ENCODE results near the gene DEDD2. TPM values are rescaled to one million over a fixed set of nuclear protein-coding genes. Genes with fewer than 3 reads are reported as not detected.
A peak's percentile ranks its signal among the peaks of the same experiment; 100 is the strongest.

DEDD2 gene
- total RNA-seq, 4 donors from 2014 or later, result 33.9 to 56.2 (median 40.3) TPM

DNA sequence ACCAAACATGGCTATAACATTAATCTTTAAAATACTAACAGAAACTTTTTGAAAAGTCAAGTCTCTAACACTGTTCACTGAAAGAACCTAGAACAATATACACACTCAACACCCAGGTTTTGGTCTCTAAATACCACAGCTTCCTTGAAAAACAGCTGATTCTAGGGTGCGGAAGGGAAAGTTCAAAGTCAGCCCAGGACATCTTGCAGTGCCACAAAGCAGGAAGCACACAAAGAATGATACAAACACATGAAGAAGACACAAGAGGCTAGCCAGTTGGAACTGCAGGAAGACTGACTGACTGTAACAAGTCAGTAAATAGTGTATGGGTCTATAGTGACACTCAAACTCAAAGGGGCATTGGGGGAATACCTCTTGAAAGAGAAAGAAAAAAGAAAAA lies 4.6 kb downstream of the DEDD2 start:
- 64 to 91% methylated on average over 1 of the region's 1 CpG for WGBS, 2 donors
- no peaks in the 10 kb centered on the region for H3K27me3 ChIP-seq
- peaks cover 0 to 72% (median 18%) of the 10 kb centered on the region in 3 donors for H3K36me3 ChIP-seq
- H3K27ac ChIP-seq, result no peak overlapping the region
- H3K9me3 ChIP-seq, result no peaks in the 10 kb centered on the region
- no peak for TF ChIP-seq EP300 (IDR thresholded peaks at IDR 0.05)
- TF ChIP-seq POLR2A (IDR thresholded peaks at IDR 0.05), result no peak
- TF ChIP-seq, protein P1, sequence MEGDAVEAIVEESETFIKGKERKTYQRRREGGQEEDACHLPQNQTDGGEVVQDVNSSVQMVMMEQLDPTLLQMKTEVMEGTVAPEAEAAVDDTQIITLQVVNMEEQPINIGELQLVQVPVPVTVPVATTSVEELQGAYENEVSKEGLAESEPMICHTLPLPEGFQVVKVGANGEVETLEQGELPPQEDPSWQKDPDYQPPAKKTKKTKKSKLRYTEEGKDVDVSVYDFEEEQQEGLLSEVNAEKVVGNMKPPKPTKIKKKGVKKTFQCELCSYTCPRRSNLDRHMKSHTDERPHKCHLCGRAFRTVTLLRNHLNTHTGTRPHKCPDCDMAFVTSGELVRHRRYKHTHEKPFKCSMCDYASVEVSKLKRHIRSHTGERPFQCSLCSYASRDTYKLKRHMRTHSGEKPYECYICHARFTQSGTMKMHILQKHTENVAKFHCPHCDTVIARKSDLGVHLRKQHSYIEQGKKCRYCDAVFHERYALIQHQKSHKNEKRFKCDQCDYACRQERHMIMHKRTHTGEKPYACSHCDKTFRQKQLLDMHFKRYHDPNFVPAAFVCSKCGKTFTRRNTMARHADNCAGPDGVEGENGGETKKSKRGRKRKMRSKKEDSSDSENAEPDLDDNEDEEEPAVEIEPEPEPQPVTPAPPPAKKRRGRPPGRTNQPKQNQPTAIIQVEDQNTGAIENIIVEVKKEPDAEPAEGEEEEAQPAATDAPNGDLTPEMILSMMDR (IDR thresholded peaks at IDR 0.05), result no peak
- H3K4me1 ChIP-seq, result peaks cover 0 to 22% (median 13%) of the 10 kb centered on the region in 4 donors
- H3K4me3 ChIP-seq, result no peak overlapping the region
- no peak for DNase-seq (ENCODE audit: low spot score in 2 of 2)

DNA sequence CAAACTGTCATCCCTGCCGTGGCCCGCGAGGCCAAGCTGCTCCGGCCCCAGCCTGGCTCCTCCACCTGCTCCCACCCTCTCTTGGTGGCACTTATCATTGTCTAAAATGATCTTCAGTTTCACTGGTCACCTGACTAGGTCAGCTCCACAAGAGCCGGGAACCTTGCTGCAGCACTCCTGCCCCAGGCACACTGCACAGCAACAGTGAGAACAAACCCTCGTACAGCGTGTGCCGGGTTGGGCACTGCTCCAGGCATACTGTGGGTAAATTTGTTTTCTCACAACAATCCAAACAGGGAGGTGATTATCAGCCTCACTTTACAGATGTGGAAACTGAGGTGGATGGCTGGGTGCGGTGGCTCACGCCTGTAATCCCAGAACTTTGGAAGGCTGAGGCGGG lies 8.9 kb downstream of the DEDD2 start:
- Histone ChIP-seq H3K4me3 (no peak overlapping the region), H3K36me3 (peaks cover 0 to 100% (median 31%) of the 10 kb centered on the region in 3 donors), H3K9me3 (no peaks in the 10 kb centered on the region), H3K27me3 (no peaks in the 10 kb centered on the region), H3K4me1 (no peaks in the 10 kb centered on the region), H3K27ac (no peak overlapping the region)
- no peak for TF ChIP-seq EP300 (IDR thresholded peaks at IDR 0.05)
- no peak for TF ChIP-seq POLR2A (IDR thresholded peaks at IDR 0.05)
- TF ChIP-seq, protein P1 (IDR thresholded peaks at IDR 0.05), result no peak
- WGBS, 2 donors, result 89% methylated on average over 11 of the region's 11 CpGs
- no peak for DNase-seq (ENCODE audit: low spot score in 2 of 2)

DNA sequence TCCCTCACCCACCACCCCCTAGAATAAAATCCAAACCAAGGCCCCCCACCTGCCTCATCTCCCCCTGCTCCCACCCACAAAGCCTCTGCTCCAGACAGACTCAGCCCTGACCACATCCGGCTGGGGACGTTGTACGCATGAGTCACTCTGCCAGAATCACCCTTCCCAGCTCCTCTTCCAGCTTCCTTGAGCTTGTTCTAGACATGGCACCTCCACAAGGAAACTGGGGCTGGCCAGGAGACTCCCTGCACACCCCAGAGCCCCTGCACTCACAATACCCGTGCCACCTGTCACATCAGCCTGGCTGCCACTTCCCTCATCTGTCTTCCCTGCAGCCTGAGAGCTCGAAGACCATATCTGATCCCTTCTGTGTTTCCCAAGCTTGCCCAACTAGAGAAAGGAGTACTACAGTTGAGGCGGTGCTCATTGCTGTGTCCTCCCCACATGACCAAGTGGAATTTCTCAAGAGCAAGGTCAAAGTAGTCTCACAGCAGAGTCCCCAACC lies 9.7 kb downstream of the DEDD2 start:
- H3K9me3 ChIP-seq, result no peaks in the 10 kb centered on the region
- H3K36me3 ChIP-seq, result peaks cover 0 to 100% (median 31%) of the 10 kb centered on the region in 3 donors

DNA sequence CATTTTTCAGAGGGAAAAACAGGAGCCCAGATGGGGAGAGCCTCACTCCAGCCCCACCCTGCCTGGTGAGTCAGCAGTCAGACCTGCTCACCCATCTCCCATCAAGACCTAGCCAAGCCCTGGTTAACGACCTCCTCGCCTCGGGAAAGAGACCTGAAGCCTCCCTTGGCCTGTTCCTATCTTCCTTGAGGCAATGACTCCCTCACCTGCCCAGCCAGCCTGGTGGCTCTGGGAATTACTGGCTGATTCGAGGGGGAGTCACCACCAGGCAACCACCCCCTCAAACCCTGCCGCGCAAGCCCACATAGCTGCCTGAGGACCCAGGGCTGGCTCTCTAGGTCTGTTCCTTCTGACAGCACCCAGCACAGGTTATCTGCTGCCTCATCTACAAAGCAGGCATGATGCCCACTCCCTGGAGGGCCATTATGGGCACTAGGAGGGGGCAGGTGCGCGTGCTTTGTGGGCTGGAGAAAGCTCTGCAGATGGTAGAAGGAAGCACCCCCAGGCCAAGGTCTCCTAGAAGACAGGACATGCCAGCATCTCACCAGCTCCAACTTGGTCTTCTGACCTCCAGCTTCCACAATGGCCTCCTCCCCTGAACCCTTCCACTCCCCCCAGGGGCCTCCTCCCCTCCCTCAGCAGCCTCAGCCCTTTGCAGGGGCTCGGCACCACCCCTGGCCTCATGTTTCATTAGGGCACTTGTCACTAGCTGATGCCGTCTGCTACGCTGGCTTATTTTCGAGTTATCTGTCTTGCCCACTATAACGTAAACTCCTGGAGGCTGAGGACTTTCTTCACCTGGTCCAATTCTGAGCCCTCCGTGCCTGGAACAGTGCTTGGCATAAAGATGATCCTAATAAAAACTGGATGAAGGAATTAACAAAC lies 10.4 kb downstream of the DEDD2 start:
- WGBS, 2 donors, result 84 to 88% methylated on average over 12 to 14 of the region's 14 CpGs
- Histone ChIP-seq H3K36me3 (peaks cover 0 to 100% (median 26%) of the 10 kb centered on the region in 3 donors), H3K27me3 (no peaks in the 10 kb centered on the region), H3K4me3 (no peak overlapping the region), H3K4me1 (no peaks in the 10 kb centered on the region), H3K27ac (peak overlapping the region in 1 of 4 donors; percentile 18), H3K9me3 (no peaks in the 10 kb centered on the region)
- no peak for TF ChIP-seq EP300 (IDR thresholded peaks at IDR 0.05)
- no peak for TF ChIP-seq POLR2A (IDR thresholded peaks at IDR 0.05)
- TF ChIP-seq, protein P1 (IDR thresholded peaks at IDR 0.05), result no peak
- DNase-seq (ENCODE audit: low spot score in 2 of 2), result no peak

More for the DNA sequence above, 9.7 kb downstream of the DEDD2 start:
- Histone ChIP-seq H3K4me1 (no peaks in the 10 kb centered on the region), H3K27ac (peak overlapping the region in 1 of 4 donors; percentile 18), H3K27me3 (no peaks in the 10 kb centered on the region), H3K4me3 (no peak overlapping the region)
- TF ChIP-seq POLR2A (IDR thresholded peaks at IDR 0.05), result no peak
- TF ChIP-seq, protein P1 (IDR thresholded peaks at IDR 0.05), result no peak
- TF ChIP-seq EP300 (IDR thresholded peaks at IDR 0.05), result no peak
- no peak for DNase-seq (ENCODE audit: low spot score in 2 of 2)
- WGBS, 2 donors, result 80 to 88% methylated on average over 6 of the region's 6 CpGs

DNA sequence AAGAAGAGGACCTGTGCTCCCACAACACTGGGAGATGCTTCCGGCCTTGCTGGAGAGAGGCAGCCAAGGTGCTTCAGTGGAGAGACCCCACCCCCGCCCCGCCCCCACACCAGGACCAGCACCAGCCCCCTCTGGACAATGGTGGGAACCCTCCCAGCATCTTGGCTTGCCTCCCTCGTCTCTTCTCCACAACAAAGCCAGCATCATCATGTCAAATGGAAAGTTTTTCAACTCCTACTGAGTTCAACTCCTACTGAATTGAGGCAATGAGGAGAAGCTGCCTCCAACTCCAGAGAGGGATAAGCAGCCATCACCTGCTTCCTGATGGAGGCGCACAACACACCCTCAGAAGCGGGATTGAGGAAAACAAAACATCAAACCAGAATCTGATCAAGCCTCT lies 12.8 kb downstream of the DEDD2 start:
- no peak for DNase-seq (ENCODE audit: low spot score in 2 of 2)
- Histone ChIP-seq H3K4me3 (no peak overlapping the region), H3K27ac (no peak overlapping the region), H3K27me3 (no peaks in the 10 kb centered on the region), H3K4me1 (peaks cover 0 to 15% (median 5%) of the 10 kb centered on the region in 4 donors), H3K36me3 (peaks cover 0 to 100% (median 19%) of the 10 kb centered on the region in 3 donors), H3K9me3 (no peaks in the 10 kb centered on the region)
- TF ChIP-seq POLR2A (IDR thresholded peaks at IDR 0.05) (no peak), EP300 (IDR thresholded peaks at IDR 0.05) (no peak)
- TF ChIP-seq, protein P1 (IDR thresholded peaks at IDR 0.05), result no peak
- WGBS, 2 donors, result 79 to 82% methylated on average over 6 of the region's 6 CpGs
